AG04449 (cell line): ENCODE results near the gene ITPRID2.

Experiments used
- CTCF ChIA-PET: fragments of 350-600 bp; formaldehyde crosslinking; extraction: SDS; loops from one replicate; lab custom pipeline; 2021; ENCODE audit warnings: antibody characterized with exemption; lab: Yijun Ruan, JAX
- POLR2A ChIA-PET: fragments of 400-600, 350-600 bp; formaldehyde crosslinking; extraction: SDS; loops from one replicate; lab custom pipeline; 2020; ENCODE audit warnings: antibody characterized with exemption, inconsistent platforms; lab: Yijun Ruan, JAX
- DNase-seq: peaks from one replicate; pipeline ENCODE4 v3.0.0-alpha.2; 2010; ENCODE audit warnings: low read depth, low spot score
- H3K4me3 ChIP-seq: 2 replicates; pipeline ENCODE4 v1.5.1; 2011; ENCODE audit warnings: low read depth, mild to moderate bottlenecking, control low read depth, low read length
- TF ChIP-seq, protein P1 (sequence below): IDR thresholded peaks from one replicate; pipeline ENCODE4 v1.5.1; 2011; ENCODE audit warnings: mild to moderate bottlenecking, moderate library complexity, low read length, control low read depth, inconsistent platforms; ENCODE audit not compliant: insufficient read depth; ENCODE audit errors: missing control alignments

The ITPRID2 gene

DNA sequence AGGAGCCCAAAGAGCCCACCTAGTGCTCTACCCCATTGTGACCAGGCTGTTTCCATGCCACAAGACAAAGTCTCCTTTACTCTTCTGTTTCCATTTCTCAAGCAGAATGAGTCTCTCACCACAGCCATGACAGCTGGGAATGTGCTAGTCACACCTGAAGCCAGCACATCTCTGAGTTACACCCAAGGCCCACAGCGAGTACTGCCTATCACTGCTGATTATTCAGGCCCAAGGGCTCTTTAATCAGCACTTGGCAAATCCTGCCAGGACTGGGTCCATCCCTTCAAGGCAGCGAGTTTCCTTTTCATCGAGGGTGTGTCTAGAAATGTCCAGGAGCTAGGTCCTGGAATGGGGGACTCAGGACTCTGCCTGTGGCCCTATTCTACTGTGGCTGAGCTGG, 79.5 kb downstream of the ITPRID2 start:
- ChIA-PET POLR2A (no interaction called here), CTCF (interaction anchor here (1.0 to 1.3 kb wide), 2 partner anchors 12 to 17 kb away, joined by 3 read pairs; no protein-coding TSS in a partner anchor)
- DNase-seq, result no peak
- no peak overlapping the region for H3K4me3 ChIP-seq
- TF ChIP-seq, protein P1, sequence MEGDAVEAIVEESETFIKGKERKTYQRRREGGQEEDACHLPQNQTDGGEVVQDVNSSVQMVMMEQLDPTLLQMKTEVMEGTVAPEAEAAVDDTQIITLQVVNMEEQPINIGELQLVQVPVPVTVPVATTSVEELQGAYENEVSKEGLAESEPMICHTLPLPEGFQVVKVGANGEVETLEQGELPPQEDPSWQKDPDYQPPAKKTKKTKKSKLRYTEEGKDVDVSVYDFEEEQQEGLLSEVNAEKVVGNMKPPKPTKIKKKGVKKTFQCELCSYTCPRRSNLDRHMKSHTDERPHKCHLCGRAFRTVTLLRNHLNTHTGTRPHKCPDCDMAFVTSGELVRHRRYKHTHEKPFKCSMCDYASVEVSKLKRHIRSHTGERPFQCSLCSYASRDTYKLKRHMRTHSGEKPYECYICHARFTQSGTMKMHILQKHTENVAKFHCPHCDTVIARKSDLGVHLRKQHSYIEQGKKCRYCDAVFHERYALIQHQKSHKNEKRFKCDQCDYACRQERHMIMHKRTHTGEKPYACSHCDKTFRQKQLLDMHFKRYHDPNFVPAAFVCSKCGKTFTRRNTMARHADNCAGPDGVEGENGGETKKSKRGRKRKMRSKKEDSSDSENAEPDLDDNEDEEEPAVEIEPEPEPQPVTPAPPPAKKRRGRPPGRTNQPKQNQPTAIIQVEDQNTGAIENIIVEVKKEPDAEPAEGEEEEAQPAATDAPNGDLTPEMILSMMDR, result no peak

GRCh38 chr2:181972431-181973170, 81.1 kb downstream of the ITPRID2 start:
- TF ChIP-seq, protein P1, result no peak
- POLR2A ChIA-PET, result no interaction called here
- DNase-seq, result no peak
- H3K4me3 ChIP-seq, result no peak overlapping the region
- CTCF ChIA-PET, result interaction anchor here (0.7 to 1.4 kb wide), 3 partner anchors 18 to 105 kb away, joined by 3 to 5 read pairs (median 3); no protein-coding TSS in a partner anchor

DNA sequence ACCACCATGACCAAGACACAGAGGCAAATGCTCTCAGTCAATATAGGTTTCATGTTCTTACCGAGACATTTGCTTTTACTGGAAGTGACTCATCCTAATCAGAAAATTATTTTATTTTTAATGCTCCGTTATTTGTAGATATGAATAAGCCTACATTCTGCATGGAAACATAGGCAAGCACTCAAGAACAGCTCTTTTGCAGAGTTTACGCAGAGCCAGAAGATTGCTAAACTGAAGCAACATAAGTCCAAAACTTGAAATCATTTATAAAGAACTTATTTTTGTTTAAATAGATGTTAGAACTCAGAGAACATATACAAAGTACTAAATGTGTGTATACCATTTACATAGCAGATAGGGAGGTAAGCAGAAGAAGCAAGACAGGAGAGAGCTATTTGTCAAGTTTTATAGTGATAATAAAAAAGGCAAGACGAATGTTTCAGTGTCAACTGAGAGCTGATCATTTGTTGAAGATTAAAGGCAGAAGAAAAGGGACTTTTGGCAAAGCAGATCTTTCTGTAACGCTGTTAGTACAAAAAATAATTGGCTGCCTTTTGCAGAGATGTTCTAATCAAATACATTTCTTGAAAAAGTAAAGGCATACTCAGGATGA, 81.7 kb downstream of the ITPRID2 start:
- TF ChIP-seq, protein P1, result no peak
- no peak overlapping the region for H3K4me3 ChIP-seq
- POLR2A ChIA-PET, result no interaction called here
- CTCF ChIA-PET, result interaction anchor here (0.9 to 1.4 kb wide), 2 partner anchors 19 to 104 kb away, joined by 3 to 5 read pairs; no protein-coding TSS in a partner anchor
- DNase-seq, result no peak

- TF ChIP-seq, protein P1, result no peak
- H3K4me3 ChIP-seq, result no peak overlapping the region
- POLR2A ChIA-PET, result no interaction called here
- DNase-seq, result no peak
- CTCF ChIA-PET, result interaction anchor here (1.0 to 1.3 kb wide), 3 partner anchors 10 to 235 kb away, joined by 3 read pairs; no protein-coding TSS in a partner anchor
Measured at GRCh38 chr2:181977661-181978350, 86.3 kb downstream of the ITPRID2 start.

- H3K4me3 ChIP-seq, result no peak overlapping the region
- TF ChIP-seq, protein P1, result no peak
- DNase-seq, result no peak
- POLR2A ChIA-PET, result no interaction called here
- CTCF ChIA-PET, result interaction anchor here (1.0 to 1.3 kb wide), 3 partner anchors 9 to 236 kb away, joined by 3 read pairs; no protein-coding TSS in a partner anchor
Measured at GRCh38 chr2:181978351-181979150, 87.0 kb downstream of the ITPRID2 start.
